GM21423 (cell line): ENCODE measurements around the gene PRXL2B.

Source experiments
- ATAC-seq: cut with Tn5 transposase; IDR thresholded peaks from one replicate; pipeline ENCODE4 v1.9.1; 2021; ENCODE audit warnings: mild to moderate bottlenecking, moderate library complexity; ENCODE audit not compliant: unreplicated experiment

PRXL2B gene

DNA sequence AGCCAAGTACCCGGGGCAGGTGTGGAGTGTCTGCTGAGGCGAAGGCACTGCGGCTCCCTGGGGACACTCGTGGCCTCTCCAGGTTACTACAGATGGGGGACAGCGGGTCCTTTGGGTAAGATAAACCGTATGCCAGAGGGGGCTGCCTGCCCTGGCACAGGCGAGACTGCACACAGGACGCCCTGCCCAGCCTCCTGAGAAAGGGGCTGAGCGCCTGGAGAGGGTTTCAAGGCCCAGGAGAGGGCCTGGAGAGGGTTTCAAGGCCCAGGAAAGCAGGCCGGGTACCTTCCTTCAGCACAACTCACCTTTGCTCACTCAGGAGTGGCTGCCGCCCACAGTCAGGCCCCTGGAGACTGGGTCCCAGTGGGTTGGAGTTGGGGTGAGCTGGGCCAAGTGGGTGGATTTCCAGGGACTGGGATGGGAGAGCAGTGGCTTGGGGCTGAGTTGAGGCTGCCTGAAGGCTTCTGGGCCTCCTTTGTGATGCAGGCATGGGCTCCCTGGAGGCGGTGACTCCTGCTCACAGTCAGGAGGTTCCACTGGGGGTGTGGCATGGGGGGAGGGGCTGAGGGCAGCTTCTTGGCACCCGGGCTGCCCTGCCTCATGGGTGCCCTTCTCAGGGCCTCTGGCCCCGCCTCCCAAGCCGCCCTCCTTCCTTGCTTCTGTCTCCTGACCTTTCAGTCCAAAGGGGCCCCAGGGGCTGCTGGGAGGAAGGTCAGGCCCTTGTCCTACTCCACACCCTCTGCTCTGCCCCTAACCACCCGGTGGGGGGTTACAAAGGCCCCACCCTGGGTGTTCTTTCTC is 46.2 kb downstream of the PRXL2B start, which contains the start of gene MMEL1:
TSS of gene MMEL1 (minus strand) at position 456 of the 801 bp plus-strand sequence. CDS start 3,532 bp downstream, outside the sequence.
- no peak for ATAC-seq

DNA sequence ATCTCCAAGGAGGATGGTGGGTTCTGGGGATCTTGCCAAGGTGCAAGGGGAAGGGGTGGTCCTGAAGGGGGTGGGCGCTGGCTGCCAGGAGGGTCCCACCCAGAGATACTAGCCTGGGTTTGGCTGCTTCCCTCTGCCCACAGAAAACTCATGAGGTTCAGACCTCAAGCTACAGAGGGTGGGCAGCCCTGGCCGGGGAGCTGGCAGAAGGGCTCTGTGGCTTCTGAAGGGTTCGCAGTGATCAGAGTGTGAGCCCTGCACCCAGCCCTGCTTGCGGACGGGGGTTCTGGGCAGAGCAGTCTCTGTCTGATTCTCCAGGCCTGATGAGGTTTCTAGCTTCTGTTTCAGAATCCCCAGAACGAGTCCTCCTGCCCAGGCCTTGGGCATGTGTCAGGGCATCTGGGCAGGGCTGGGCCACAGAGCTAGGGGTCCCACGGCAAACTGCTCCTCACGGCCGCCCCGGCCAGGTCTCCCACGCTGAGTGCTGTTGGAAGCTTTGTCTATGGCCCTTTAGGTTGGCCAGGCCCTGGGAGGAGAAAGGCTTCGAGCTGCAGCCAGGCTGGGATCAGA is 46.9 kb downstream of the PRXL2B start:
- no peak for ATAC-seq

DNA sequence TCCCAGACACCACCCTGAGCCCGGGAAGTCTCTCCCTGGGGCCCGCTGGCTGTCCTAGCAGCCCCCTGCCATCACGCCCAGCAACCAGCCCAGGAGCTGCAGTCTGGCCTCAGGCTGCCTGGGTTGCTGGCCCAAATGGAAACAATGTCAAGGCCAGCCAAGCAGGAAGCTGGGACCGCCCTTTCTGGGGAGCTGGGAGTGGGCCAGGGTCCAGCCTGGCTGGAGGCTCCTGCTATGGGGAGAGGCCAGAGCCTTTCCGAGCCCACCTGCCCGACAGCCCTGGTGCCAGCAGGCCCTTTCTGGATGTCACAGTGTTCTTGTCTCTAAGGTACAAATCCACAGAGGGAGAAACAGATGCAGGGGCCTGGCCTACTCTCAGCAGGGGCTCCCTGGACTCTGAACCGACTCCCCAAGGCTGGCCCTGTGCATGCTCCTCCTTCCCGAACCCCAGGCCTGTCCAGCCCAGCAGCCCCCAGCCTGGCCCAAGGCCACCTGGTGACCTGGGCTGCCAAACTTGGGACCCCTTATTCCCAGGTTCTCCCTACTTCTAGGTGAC is 47.4 kb downstream of the PRXL2B start:
- ATAC-seq = no peak

DNA sequence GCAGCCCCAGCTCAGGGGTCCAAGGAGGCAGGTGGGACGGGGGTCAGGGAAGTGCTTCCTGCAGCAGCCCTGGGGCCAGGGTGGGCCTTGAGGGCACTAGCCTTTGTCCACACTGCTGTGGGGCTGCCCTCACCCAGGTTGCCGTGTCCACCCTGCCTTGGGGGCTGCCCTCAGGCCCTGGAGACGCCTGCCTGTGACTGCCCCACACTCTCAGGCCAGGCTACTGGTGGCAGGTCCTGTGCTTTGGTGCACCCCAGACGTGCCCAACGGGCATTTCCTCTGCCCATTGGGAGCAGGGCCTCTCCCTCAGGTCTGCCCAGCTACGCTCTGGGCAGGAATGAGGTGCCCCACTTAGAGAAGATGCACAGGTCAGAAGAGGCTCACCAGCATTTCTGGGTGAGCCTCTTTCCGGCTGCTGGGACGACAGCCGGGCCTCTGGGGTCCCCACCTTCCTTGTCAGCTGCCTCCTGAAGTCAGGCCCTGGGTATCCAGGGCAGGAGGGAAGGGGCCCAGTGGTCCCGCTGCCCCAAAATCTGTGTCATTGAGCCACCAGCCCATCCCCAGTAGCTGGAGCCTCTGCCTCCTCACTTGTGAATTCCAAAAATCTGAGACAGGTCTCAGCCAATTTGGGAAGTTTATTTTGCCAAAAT is 48.9 kb downstream of the PRXL2B start:
- ATAC-seq = no peak

DNA sequence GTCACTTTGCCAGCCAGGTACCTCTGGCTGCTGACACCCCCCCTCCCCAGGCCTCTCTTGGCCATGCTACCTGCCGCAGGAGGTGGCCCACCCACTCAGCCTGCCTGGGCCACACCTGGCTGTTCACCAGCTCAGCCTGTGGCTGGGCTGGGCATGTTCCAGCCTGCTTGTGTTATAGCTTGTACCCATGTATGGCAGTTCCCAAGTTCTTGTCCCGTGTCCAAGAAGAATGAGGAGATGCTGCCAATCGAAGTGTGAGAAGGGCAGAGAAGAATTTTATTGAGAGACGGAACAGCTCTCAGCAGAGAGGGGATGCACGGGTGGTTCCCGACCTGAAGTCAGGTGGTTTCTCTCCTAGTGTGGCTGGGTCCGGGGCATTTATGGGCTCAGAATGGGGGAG is 50.2 kb downstream of the PRXL2B start:
- no peak for ATAC-seq

DNA sequence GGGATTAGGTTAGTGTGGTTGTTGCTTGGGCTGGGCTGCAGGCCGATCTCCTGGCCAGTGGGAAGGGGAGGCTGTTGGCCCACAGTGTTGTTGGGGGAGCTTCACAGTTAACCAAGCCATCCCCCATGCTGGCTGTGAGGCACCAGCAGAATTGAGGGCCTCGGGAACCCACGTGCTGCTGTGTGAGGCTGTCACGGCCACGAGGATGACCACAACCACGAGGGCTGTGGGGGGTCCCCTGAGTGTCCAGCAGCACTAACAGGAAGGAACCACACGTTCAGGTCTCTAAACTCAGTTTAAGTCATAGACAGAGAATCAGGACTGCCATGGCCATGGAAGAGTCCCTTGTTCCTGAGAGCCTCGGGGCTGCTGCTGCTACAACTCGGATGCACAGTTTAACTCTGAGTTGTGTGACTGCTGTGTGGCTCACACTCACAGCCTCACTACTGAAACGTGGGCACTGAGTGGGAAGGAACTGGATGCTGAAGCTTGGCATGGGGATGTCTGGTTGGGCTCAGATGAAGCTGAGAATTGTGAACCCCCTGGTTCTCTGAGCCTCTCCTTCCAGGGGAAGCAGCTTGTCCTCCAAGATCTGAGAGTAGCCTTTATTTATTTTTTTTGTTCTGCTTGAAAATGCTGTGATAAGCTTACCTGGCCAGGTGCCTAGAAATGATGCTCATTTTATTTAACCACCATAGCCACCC is 51.0 kb downstream of the PRXL2B start:
- no peak for ATAC-seq

DNA sequence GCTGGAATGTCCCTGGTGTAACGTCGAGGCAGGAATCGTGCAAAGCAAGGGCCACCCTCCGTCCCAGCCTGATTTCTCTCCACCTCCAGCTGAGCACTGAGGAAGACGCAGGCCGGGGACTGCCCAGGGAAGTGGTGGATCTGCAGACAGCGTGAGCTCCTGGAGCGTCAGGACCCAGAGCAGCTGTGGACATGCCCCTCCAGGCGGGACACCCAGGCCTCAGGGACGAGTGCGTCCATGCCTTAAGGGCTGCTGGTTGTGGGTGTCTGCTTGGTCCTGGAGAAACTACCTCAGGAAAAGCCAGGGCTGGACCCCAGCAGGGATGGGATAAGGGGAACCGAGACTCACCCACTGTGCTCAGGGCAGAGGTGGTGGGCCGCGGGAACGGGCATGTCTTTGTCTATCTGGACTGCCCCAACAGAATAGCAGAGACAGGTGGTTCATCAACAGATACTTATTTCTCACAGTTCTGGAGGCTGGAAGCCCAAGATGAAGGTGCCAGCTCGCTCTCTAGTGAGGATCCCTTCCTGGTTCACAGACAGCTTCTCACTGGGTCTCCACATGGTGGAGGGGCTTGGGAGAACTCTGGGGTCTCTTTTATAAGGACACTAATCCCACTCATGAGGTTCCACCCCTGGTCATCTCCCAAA is 52.0 kb downstream of the PRXL2B start:
- no peak for ATAC-seq

DNA sequence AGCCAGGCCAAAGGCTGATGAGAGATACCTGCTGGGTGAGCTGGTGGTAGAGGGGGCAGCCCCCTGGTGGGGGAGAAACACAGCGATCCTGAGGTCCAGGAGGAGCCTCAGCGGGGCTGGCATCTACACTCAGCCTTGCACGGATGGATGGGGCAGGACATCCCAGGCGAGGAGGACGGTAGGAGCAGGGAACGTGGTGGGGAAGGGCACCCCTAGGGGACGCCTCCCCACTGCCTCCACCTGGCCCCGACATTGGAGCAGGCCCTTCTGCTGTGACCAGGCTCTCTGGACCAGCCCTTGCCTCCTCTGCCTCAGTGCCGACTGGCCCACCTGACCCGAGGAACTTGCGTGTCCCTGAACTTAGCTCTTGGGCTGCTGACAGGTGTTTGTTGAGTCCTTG is 52.6 kb downstream of the PRXL2B start:
- no peak for ATAC-seq

DNA sequence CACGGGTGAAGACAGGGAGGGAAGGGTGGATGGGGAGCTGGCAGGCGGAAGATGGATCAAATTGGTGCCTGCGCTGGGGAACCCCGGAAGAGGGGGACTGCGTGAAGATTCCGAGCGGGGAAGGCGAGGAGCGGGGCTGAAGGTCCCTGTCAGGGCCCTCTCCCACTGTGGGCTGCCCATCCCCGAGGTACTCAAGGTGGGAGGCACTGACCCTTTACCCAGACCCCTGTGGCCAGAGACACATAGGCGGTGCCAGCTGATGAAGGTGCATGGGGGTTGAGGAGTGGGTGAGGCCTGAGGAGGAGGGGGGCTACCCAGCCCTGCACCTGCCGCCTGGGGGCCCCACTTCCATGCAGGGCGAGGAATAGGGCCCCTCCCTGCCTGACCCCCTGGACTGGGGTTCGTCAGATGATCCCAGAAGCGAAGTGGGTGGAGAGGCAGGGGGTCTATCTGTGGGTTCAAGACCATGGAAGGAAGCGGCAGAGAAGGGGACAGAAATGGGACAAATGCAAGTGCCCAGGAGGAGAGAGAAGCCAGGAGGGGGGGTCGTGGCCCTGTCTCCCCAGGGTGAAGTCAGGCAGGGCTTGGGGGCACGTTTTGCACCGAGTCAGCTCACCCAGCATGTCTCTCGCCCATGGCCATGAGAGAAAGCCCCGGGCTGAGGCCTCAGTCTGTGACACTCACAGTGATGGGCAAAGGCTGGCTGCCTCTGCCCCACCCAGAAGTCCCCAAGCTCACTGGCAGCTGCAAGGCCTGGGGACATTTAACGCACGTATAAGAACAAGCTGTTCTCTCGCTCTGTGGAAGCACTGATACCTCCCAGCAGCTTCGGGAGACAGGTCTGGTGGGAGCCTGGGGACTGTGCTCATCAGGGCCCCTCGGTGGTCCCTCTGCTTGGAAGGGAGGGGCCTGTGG is 53.3 kb downstream of the PRXL2B start:
- ATAC-seq = no peak

DNA sequence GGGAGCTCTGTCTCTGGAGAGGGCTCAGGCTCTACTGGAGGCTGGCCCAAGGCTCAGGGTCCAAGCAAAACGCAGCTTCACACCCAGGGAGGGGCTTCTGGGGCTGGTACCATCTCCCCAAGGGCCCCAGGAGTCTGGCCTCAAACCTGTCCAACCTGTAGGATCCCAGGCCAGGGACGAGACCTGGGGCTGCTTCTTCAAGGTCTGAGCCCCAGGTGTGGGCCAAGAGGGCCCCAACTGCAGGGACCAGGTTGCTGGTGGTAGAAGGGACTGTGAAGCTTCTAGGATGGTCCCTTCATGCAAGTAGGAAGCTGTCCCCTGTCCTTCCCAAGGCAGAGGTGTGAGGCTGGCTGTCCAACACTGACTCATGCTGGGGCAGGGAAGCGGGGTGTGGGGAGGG is 54.0 kb downstream of the PRXL2B start:
- ATAC-seq = no peak
